Ovary (tissue), 3 donors: ENCODE measurements around the gene MORN4.

ENCODE experiments used
- EP300 ChIP-seq: sonication (generic); formaldehyde crosslinking; IDR thresholded peaks from one replicate; pipeline ENCODE4 v1.6.1; 2017; ENCODE audit warnings: antibody characterized with exemption
- POLR2A ChIP-seq: fragments of 450-650 bp; IDR thresholded peaks from one replicate; pipeline ENCODE4 v1.6.1; 2017; ENCODE audit warnings: antibody characterized with exemption, mild to moderate bottlenecking, moderate library complexity
- TF ChIP-seq, protein P1 (sequence below), 3 donors: fragments of 450-650 bp in 2 of 3; fragments of 200-600 bp in 1 of 3; IDR thresholded peaks; one replicate each; pipeline versions ENCODE4 v1.5.1 to v1.8.0; 2016 to 2022; ENCODE audit warnings: antibody characterized with exemption in 3 of 3, mild to moderate bottlenecking in 1 of 3
- donor health status: DM: no; HTN: no; CAD: no.

DNA sequence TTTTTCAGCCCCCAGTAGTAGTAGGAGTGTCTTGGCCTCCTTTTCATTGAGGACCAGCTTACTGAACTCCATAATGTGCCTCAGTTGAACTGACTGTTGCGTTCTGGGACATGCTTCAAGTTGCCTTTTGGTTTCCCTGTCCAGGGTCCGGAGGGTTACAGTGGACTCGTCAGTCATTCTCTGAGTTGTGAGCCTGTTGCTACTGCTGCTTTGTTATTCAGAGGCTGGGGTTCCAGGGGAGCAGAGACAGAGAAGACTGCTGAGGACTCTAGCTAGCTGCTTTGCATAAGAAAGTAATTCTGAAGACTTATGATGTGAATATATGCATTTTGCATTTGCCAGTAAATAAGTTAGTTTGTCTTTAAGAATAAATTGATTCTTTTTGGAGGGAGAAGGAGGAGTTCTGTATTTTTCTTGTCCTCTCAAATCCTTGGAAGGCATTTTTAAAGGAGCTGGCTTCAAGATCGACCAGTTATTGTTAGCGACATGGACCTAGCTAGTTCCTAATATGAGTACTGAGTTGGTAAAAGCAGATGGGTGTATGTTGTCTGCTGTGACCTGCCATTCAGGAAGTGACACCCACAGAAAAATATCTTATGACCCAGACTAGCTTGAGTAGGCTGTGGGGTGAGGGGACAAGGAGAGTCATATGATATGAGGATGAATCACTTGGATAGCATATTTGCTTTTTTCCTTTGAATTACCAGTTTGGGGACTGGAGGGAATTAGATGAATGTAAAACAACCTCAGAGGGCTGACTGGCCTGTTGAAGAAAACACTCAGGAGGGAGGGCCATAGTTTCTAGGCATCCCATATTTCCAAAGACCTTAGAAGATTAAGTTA, 15.5 kb upstream of the MORN4 start:
- TF ChIP-seq, protein P1, sequence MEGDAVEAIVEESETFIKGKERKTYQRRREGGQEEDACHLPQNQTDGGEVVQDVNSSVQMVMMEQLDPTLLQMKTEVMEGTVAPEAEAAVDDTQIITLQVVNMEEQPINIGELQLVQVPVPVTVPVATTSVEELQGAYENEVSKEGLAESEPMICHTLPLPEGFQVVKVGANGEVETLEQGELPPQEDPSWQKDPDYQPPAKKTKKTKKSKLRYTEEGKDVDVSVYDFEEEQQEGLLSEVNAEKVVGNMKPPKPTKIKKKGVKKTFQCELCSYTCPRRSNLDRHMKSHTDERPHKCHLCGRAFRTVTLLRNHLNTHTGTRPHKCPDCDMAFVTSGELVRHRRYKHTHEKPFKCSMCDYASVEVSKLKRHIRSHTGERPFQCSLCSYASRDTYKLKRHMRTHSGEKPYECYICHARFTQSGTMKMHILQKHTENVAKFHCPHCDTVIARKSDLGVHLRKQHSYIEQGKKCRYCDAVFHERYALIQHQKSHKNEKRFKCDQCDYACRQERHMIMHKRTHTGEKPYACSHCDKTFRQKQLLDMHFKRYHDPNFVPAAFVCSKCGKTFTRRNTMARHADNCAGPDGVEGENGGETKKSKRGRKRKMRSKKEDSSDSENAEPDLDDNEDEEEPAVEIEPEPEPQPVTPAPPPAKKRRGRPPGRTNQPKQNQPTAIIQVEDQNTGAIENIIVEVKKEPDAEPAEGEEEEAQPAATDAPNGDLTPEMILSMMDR (IDR thresholded peaks at IDR 0.05) = no peak
- TF ChIP-seq POLR2A (no peak), EP300 (no peak)
